Stimulated activated CD8-positive, alpha-beta memory T cell treated with anti-CD3 and anti-CD28 coated beads, Interleukin-4, amount 100 ng/mL, for 48 hours (primary cell): ENCODE results near the gene TMEM164.

ENCODE experiments used
- DNase-seq: peaks from one replicate; pipeline ENCODE4 v3.0.0-alpha.2; 2020

TMEM164 gene

DNA sequence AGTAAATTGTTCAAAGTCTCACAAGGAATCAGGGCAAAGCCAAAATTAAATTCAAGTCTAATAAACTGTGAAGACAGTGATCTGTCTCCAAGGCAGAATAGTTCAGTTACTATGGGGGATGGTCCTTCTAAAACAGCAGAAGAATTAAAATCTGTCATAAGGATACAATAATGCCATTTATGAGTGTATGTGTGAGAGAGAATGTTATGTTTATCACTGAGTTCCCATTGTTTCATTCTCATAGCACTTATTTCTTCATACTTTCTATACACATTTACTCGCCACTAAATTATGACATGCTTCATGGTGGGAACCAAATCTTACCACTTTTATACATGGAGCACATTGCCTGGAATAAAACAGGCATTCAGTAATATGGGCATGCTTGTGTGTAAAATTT lies 212.5 kb downstream of the TMEM164 start:
- DNase-seq = no peak

DNA sequence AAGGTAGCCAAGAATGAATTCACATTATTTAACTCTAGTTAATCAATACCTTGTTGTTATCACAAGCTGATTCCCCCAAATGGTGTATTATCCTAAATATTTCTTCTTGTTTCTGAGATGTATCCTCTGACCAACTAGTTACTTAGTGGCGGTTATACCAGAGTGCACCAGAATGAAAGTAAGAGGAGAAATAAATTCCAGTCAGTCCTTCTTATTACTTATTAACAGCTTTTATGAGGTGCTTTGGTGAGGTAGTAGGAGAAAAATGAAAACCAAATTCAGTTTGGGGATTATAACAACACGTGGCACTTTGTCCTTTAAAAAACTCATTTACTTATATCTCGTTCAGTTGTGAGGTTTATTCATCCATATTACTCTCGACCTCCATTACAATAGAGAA lies 213.1 kb downstream of the TMEM164 start:
- no peak for DNase-seq

DNA sequence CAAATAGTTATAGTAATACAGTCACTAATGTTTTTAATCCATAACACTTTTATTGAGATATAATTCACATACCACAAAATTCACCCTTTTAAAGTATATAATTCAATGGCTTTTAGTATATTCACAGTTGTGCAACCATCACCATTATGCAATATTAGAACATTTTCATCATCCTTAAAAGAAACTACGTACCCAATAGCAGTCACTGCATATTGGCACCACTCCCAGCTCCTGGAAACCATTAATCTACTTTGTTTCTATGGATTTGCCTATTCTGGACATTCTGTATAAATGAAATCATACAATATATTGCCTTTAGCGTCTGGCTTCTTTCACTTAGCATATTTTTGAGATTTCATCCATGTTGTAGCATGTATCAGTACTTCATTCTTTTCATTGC lies 215.7 kb downstream of the TMEM164 start:
- DNase-seq = no peak

DNA sequence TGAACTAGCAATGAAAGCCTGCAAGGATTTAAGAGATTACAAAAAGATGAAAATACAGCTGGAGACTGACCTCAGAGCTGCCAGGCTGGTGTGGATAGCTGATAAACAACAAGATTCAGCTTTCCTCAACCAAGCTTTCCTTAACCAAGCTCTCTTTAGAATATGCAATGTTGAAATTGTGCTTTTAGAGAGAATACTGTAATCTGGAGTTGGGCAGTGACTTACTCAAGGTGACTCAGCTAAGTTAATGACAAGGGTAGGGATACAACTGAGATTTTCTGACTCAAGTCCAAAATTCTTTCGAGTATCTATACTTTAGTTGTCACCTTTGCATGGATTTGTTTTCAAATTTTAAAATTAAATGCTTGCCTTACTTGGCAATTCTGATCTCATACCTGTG lies 217.0 kb downstream of the TMEM164 start:
- no peak for DNase-seq

DNA sequence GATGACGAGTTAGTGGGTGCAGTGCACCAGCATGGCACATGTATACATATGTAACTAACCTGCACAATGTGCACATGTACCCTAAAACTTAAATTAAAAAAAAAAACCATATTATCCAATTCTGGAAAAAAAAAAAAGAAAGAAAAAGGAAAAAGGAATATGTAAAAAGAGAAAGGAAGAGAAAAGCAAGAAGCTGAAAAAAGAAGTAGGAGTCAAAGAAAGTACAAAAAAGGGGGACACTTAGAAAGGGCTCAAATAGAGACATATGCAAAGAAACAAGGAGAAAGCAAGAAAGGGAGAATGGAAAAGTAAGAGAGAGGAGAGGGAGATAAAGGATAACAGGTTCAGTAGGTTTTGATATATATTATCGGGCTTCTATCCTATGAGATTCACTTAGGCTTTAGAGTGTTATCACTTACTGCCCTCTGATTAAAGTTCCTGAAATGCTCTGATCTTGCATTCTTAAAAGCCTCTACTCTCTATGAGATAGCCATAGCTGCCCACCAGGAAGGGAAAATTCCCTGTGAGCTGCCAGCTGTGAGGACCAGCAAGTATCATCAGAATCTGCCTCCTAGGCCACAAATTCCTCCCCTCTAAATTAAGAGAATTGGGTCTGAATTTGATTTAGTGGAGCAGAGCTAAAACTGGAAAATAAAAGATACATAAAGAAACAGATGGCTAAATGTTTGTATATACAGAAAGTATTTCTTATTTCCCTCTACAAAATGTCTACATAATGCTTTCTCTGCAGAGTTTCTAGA lies 219.8 kb downstream of the TMEM164 start:
- DNase-seq = no peak

DNA sequence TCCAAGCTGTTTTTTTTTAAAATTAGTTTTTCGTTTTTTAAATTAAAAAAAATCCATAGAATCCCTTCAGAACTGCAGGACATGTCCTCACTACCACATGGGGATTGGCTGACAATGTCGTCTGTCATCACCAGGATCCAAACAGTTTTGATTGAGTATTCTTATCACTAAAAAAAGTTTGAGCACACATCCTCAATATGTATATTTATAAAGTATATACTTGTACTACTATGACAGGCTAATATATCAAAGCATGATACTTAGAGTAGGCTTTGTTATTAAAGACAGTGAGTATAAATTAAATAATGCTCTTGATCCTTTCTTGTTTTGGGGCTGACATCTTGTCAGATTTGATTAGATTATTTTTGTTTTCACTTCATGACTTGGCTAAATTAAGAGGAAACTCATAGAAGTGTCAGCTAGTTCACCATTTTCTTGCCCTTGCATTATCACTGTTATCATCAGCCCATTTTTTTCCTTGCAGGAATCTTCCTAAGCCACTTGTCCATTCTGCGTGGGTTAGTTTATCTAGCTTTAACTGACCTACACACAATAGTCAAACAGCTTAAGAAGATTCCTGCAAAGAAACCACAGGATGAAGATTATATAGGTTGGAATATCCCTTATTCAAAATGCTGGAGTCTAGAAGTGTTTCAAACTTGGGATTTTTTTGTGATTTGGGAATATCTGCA lies 222.2 kb downstream of the TMEM164 start:
- DNase-seq = no peak

DNA sequence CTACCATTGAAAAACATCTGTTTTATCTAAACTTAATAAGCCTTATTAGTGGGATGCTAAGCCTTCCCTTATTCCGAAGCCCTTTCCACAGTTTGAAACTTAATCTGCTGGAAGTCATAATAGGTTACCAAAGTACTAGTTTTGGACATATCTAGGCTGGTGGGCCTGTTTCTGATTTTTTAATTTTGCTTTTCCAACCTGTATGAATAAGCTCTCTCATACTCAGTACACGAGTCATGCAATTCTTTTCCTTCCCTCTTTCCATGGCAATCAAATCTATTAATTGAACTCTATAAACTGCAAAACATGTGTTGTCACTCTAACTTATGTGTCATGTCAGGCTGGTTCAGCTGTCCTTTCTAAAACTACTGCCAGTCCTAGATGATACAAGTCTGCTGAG lies 224.0 kb downstream of the TMEM164 start:
- DNase-seq = no peak
